HG02678 (cell line): ENCODE data around the gene HERC4.
"Not testable (repeated sequence)": the region's sequence is repeated elsewhere in the genome, so short reads cannot be mapped to it uniquely, and the experiment has no call there.

Experiments
- ATAC-seq: cut with Tn5 transposase; IDR thresholded peaks from one replicate; pipeline ENCODE4 v1.9.1; 2021; ENCODE audit warnings: mild to moderate bottlenecking, moderate library complexity; ENCODE audit not compliant: unreplicated experiment

The HERC4 gene

DNA sequence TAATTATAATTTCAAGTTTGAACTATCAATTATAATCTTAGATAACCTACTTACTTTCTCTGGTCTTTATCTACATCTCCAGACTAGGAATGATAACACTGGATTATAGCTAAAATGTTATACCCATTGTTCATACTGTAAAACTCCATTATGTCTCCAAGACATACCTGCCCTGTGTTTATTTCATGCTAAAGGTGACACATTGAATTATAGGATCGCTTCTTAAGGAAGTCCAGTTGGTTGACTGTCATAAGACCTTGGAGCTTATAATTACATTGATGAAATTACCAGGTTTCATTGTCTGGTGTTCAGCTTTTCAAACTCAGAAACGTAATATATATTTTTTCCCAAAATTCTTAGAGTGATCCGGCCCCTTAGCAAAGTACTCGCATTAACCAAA, 15.5 kb upstream of the HERC4 start:
- ATAC-seq: no peak

DNA sequence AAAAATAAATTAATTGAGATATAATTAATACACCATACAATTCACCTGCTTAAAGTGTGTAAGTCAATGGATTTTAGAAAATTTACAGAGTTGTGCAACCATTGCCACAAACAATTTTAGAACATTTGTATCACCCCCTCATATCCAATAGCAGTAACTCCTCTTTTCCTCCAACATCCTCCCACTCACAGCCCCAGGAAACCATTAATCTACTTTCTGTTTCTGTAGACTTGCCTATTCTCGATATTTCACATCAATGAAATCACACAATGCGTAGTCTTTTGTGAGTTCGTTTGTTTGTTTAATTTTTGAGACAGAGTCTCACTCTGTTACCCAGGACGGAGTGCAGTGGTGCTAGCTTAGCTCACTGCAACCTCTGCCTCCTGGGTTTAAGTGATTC, 13.7 kb upstream of the HERC4 start:
- peak; percentile 57 for ATAC-seq

DNA sequence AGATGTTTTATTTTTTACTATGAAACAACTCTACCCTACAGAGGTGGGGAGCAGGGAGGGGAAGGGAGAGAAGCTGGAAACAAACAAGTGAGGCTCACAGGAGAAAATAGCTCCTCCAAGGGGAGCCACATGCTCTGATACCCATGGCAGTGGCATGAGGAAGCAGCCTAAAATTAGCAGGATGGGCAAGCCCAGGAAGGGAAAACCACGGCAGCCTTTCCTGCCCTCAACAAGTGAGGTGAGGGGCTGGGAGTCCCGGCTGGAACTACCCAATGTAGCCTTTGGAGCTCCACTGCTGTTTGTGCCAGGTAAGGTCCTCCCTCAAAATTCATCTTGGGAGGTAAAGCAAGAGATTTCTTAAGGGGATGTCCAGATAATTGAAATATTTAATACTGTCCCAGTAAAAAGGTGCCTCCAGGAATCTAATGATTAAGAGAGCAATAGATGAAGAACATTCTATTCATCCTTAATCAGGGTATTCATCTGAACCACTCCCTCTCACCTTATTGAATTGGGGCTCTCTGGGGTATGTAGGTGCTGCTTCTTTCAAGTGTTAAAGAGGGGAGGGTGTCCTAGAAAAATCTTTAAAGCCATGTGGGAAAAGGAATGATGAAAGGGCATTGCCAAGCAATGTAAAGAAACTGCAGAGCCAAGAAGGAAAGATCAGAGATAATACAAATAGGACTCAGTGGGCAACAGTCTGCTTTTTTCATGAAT, 12.8 kb upstream of the HERC4 start:
- ATAC-seq: no peak

DNA sequence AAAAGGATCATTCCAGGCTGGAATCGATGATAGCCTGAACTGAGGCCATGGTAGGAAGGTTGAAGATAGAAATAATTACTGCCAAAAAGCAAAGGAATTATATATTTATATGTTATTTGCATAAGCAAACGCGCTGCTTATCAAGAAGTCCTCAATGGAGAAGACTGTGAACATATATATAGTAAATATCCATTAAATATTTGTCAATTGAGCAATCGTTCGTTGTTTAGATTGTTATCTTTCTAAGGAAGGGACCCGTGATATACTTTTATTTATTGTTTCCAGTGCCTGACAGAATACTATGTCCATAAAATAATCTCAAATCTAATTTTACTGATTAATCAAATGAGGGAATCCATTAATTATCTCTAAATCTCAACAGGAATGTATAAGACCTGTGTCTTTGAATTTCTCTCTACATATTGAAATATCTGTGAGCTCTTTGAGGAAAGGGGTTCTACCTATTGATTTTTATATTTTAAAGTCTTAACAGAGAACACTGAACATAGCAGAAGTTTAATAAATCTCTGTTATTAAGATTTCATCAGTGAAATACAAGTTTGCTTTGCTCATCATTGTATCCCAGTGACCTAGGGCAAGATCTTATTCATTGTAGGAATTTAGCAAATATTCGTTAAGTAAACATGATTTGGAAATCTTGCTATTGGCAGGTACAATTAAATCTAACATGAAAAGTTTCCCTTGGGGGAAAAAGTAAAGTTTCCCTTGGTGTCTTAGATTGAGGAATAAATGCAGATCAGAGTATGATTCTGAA, 12.0 kb upstream of the HERC4 start:
- ATAC-seq: no peak

DNA sequence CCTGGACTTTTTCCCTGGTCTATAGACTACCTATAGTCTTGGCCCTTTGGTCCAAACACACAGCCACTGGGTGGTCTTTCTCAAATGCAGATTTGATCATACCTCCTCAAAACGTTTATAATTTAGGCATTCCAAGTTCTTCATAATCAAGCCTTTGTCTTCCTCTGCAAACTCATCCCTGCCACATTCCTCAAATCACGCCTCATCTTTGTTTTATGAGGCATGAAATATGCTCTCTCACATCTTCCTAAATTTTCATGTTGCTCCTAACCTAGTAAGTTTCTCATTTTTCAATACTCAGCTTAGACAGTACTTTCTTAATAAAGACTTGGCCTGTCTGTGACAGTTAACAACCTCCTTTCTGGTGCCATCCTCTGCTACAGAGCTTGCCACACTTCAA, 10.9 kb upstream of the HERC4 start:
- ATAC-seq: no peak

DNA sequence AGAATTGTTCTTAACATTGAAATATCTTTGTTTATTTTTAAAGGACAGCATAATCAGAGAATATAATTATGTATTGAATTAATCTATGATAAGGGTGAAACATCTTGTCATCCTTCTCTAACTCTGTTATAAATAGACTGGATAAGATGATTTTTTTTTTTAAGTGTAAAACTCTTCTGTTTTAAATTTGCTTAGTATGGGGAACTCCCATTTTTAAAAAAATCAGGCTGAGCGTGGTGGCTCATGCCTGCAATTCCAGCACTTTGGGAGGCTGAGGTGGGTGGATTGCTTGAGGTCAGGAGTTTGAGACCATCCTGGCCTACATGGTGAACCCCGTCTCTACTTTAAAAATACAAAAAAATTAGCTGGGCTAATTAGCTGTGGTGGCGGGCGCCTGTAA, 9.4 kb upstream of the HERC4 start:
- no peak for ATAC-seq

DNA sequence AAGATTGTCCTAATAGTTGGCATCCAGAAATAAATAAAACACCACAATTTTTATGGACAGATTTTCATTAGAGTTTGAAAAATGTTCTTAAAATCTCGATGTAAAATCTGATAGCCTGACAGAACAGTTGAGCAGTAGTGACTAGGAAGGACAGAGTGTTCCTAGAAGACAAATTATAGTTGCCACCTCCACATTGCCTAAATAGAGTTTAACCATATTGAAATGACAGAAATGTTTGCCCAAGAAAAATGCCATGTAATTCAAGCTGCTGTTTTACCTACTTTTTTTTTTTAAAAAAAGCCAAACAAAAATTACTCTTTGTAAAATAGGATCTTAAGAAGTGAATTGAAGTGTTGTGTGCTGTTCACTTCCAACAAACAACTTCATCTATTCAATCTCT, 8.9 kb upstream of the HERC4 start:
- no peak for ATAC-seq

DNA sequence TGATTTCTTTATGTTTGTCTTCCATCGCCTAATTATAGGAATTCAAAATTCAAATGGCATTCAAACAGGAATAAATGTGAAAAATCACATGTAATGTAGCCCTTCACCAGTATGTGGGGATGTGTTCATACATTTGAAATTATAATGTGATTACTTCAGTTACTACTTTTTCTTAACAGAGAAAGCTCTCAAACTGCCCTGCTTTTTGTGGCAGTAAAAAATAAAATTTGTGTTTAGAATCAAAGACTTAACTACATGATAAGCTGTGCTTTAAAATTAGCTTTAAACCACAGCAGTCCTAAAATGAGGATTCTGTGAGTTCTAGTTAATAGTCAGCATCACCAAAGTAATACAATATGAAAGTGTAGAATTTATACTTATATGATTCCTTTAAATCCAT, 7.8 kb upstream of the HERC4 start:
- ATAC-seq: no peak

DNA sequence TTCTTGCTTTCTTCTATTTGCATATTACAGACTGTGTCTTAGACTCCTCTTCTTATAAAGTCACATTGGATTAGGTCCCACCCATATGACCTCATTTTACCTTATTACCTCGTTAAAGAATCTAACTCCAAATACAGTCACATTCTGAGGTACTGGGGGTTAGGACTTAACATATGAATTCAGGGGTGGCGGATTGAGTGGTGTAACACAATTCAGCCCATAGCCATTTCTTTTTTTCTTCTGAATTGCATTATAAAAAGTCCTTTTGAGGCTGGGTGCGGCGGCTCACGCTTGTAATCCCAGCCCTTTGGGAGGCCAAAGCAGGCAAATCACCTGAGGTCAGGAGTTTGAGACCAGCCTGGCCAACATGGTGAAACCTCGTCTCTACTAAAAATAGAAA, 6.8 kb upstream of the HERC4 start:
- ATAC-seq: no peak

DNA sequence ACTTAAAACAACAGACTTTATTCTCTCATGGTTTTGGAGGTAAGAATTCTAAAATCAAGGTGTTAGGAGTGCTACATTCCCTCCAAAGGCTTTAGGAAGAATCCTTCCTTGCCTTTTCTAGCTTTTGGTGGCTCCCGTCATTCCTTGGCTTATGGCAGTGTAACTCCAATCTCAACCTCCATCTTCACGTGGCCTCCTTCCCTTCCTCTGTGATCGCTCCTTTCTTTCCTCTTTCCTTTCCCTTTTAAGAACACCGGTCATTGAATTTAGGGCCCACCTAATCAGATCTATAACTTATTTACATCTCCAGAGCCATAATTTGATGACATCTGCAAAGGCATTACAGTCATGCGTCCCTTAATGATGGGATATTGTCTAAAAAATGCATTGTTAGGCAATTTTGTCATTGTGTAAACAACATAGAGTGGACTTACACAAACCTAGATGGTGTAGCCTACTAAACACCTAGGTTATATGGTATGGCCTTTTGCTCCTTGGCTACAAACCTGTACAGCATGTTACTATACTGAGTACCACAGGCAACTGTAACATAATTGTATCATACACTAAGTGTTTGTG, 5.9 kb upstream of the HERC4 start:
- ATAC-seq: no peak

DNA sequence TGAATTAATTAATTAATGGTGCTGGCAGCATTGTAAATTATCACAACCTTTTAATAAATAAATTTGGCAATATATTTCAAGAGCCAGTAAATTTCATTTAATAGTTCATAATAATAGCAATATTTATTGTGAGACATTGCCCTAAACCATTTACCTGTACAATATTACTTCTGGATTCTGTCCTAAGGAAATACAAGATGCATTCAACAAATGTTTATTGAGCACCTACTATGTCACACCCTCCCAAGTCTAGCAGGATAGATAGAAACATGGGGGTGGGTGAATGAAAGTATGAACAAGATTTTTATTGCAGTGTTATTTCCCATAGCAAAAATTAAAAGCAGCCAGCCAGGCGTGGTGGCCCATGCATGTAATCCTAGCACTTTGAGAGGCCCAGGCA, 4.4 kb upstream of the HERC4 start:
- no peak for ATAC-seq

DNA sequence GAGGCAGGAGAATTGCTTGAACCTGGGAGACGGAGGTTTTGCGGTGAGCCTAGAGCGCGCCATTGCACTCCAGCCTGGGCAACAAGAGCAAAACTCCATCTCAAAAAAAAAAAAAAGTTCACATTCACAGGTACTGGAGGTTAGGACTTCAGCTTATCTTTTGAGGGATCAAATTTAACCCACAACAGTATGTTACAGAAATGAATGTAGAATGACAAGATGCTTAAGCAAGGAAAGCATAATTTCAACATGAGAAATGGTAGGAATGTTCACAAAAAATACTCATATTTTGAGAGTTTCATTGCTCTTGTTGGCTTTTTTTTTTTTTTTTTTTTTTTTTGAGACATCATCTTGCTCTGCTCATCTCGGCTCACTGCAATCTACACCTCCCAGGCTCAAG, 1.9 kb upstream of the HERC4 start:
- ATAC-seq: no peak

DNA sequence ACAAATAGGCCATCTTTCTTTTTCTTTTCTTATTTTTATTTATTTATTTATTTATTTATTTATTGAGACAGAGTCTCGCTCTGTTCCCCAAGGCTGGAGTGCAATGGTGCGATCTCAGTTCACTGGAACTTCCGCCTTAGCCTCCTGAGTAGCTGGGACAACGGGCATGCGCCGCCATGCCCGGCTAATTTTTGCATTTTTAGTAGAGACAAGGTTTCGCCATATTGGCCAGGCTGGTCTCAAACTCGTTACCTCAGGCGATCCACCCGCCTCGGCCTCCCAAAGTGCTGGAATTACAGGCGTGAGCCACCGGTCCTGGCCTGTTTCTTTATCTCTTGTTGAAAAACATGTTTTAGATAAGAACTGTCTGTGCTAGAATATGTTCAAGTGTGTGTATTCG, 998 bp upstream of the HERC4 start:
- not testable (repeated sequence) for ATAC-seq

DNA sequence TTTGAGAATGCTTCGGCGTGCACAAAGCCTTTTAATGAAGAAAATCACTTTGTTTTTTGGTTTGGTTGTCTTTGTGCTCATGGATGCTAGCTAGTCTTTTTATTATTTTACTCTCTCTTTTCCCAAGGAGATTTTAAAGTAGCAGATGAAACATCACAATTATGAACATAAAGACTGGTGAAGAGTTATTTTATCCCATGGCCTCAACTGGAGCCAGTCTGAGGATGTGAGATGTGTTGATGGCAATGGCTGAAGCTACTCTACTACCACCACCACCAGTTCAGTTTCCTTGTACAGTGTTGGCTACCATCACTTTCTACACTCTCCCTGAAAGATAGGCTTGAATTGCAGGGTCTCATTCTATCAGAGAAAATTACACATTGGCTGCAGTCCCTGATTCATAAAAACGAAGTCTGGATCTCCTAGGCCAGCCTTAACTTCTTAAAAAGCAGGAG, 494 bp upstream of the HERC4 start:
- no peak for ATAC-seq

DNA sequence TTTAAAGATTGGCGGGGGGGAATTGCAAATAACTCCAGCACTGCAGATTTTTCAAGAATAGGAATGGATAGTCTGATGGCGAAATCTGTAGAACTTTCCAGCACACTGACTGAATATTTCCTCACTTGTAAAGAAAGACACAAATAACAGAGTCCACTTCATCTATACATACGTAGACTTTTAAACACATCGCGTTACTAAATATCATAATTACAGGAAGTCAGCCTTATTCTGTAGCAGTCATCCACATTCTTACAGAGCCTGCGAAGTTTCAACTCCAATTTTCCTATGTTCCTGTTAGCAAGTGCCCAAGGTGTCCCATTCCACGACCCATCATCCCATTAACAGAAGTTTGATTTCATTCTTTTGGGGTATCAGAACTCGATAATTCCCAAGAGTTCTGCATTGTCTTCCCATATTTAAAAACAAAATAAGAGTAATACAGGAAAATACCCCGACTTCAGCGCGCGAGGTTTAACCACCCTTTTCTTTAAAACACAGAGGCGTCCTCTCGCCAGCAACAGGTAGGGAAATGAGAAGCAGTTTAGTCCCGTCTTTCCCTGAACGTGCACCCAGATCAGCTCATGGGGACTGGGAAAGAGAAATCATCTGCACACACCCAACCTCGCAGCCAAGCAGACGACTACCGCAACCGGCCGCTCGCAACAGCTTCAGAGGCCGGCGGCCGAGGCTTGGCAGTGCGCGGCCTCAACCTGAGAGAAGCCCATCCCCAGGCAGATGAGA, 880 bp downstream of the HERC4 start:
- ATAC-seq: no peak

DNA sequence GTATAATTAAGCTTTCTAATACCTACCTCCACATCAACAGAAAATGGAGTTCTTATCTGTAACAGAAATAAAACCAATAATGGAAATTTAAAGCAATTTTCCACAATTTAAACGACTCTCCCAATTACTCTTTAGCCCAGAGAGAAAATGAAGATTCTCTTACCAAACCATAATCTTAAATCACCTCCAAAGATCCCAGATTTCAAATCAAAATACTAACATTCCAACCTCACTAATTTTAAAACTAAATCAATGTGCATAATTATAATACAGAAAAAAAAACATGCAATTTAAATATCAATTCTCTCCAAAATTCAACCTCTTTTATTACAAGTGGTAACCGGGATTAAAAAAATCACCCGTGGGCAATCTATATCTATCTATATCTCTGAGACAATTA, 1.5 kb downstream of the HERC4 start:
- no peak for ATAC-seq

DNA sequence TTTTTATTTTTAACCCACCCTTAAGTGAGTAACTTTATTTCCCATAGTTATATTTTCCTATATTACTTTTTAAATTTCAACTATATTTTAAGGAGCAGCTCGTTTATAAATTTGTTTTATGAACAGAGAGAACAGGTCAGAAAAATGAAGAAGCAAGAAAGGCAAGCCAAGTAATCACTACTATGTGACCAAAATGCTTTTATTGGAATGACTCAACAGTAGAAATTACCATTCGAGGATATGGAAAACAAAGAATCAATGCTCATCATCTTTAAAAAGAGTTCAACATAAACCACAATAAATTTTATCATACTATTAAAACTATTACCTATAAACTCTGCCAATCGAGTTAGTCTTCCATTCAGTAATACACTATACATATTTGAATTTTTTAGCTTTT, 7.6 kb downstream of the HERC4 start:
- ATAC-seq: no peak

DNA sequence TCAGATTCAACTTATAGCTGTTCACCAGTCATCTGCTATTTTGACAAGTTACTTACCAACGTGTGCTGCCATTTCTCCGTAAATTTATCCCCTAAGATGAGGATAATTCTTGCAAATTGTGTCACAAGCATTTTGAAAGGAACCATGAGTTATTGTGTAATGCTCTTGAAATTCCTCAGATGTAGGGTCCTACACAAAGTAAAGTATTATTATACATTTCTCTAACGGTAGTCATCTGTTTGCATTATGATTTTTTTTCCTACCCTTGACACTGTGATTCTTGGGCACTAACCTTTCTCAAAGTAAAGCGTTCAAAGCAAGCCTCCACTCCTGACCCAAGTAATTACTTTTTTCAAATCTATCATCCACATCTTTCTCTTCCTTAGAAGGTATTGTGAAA, 8.1 kb downstream of the HERC4 start:
- no peak for ATAC-seq

DNA sequence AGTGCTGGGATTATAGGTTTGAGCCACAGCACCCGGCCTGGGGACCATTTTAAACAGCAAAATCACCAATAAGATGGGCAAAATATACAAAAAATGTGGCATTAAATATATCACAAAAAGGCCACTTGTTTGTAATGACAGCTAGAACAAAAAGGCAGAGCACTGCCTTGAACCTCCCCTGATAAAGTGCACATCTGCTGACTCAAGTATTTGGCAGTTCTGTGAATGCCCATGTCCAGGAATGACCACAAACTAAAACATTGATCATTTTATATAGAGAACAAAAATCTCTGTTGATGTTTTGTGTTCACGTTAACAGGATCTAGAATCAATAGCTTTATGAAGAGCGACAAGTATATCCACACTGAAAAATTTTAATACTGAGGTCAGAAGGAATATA, 21.5 kb downstream of the HERC4 start:
- ATAC-seq: no peak

DNA sequence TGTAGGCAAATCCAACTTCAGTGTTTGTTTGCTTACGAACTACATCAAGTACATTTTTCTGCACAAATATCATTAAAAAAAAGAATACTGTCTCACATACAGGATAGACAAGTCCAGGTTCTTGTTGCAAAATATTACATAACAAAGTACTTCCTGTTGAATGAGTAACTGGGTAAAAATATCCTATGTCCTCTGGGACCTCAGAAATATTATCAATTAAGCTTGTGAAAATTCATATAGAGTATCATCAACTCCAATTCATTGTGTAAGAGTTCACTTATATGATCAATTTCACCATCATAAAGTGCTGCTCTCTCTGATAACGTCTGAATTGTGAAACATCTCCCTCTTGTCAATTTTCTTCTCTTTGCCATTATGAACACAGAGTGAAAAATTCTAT, 22.6 kb downstream of the HERC4 start:
- no peak for ATAC-seq

DNA sequence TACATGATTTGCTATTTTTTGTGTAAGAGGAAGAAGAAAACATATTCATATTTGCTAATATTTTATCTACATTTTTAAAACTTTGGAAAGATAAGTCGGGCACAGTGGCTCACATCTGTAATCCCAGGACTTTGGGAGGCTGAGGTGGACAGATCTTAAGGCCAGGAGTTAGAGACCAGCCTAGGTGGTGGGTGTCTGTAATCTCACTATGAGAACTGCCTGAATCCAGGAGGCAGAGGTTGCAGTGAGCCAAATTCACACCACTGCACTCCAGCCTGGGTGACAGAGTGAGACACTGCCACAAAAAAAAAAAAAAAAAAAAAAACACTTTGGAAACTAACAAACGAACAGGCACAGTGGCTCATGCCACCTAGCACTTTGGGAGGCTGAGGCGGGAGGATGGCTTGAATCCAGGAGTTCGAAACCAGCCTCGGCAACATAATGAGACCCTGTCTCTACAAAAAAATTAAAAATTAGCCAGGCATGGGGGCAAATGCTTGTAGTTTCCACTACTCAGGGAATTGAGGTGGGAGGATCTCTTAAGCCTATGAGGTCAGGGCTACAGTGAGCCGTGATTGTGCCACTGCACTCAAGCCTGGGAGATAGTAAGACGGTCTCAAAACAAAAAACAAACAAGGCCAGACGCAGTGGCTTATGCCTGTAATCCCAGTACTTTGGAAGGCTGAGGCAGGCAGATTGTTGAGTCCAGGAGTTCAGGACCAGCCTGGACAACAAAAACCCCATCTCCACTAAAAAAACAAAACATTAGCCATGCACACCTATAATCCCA, 25.6 kb downstream of the HERC4 start:
- ATAC-seq: no peak
